Kidney (tissue), 14 donors: Measurements from ENCODE around the gene WIZ. TPM values are rescaled to one million over a fixed set of nuclear protein-coding genes. Genes with fewer than 3 reads are reported as not detected.

Experiments used
- DNase-seq, 5 donors: peaks; one replicate each; pipeline ENCODE4 v3.0.0-alpha.2; 2013 to 2020
- FAIRE-seq: peaks from 2 replicates; lab custom pipeline; 2012; peaks lifted over from hg19 to GRCh38; lab: Jason Lieb, UNC
- H3K27ac ChIP-seq, 2 donors: one replicate each; pipeline ENCODE4 v1.7.0; 2013; ENCODE audit warnings: low read depth in 2 of 2, low read length in 2 of 2, inconsistent platforms in 1 of 2
- H3K27me3 ChIP-seq: one replicate; pipeline ENCODE4 v1.7.1; 2013; ENCODE audit warnings: low read length, inconsistent platforms; ENCODE audit not compliant: control insufficient read depth, insufficient read depth
- H3K36me3 ChIP-seq, 3 donors: one replicate each; pipeline versions ENCODE4 v1.7.0 to v1.7.1; 2013; ENCODE audit warnings: low read length in 3 of 3, control low read depth in 1 of 3, inconsistent platforms in 1 of 3; ENCODE audit not compliant: insufficient read depth in 3 of 3, control insufficient read depth in 2 of 3
- H3K4me1 ChIP-seq, 3 donors: one replicate each; pipeline versions ENCODE4 v1.7.0 to v1.7.1; 2013; ENCODE audit warnings: low read length in 3 of 3, inconsistent platforms in 1 of 3, low read depth in 1 of 3; ENCODE audit not compliant: control insufficient read depth in 2 of 3, insufficient read depth in 2 of 3
- H3K4me3 ChIP-seq, 3 donors: one replicate each; pipeline versions ENCODE4 v1.7.0 to v1.8.1; 2013; ENCODE audit warnings: low read length in 3 of 3, control low read depth in 1 of 3, inconsistent platforms in 1 of 3
- H3K9ac ChIP-seq, 3 donors: one replicate each; pipeline versions ENCODE4 v1.7.0 to v1.7.1; 2013; ENCODE audit warnings: low read length in 3 of 3, control low read depth in 1 of 3, inconsistent platforms in 1 of 3
- H3K9me3 ChIP-seq, 3 donors: one replicate each; pipeline versions ENCODE4 v1.7.0 to v1.7.1; 2013; ENCODE audit warnings: low read length in 3 of 3, control low read depth in 1 of 3, inconsistent platforms in 1 of 3; ENCODE audit not compliant: control insufficient read depth in 2 of 3, insufficient read depth in 1 of 3
- CTCF ChIP-seq: IDR thresholded peaks from 3 replicates; pipeline ENCODE4 v1.5.1; 2012; ENCODE audit warnings: mild to moderate bottlenecking, moderate library complexity, borderline replicate concordance; ENCODE audit not compliant: insufficient read depth; ENCODE audit errors: extremely low read depth
- intact Hi-C: fragments of 100-400 bp; cut with DNase I; formaldehyde crosslinking; loops from one replicate; pipeline ENCODE4 v1.11.1; 2022
- polyA plus RNA-seq: library from polyadenylated mRNA; stranded (reverse); fragments of 350-450 nt; fragmentation: Illumina TruSeq; extraction: RNeasy Lipid Tissue Mini Kit (QIAGEN cat#74804); gene quantifications from one replicate; pipeline ENCODE4 v1.2.3, GENCODE V29; 2014; ENCODE audit warnings: low read depth, low replicate concordance; ENCODE audit not compliant: insufficient read depth
- total RNA-seq: library from RNA; stranded (reverse); fragmentation: NEBNext Ultra II Directional; extraction: Animal tissue kit (Norgen Biotek cat#: 25700); gene quantifications from one replicate; pipeline ENCODE4 v1.2.1, GENCODE V29; 2021
- donor health status: control.
- donor health status: control.
- donor health status: control.
- donor health status: control.
- donor health status: control.
- donor health status: DM: yes; HTN: yes; CAD: no.
- donor health status: Normal renal cell carcinoma (clear cell type).

Gene WIZ
- total and polyA plus RNA-seq, 2 donors from 2014 or later = 15.4 to 37.1 TPM

GRCh38 chr19:15456871-15457700, 7.3 kb upstream of the WIZ start:
- H3K36me3 ChIP-seq = no peaks in the 10 kb centered on the region
- H3K27ac ChIP-seq = no peak overlapping the region
- H3K4me1 ChIP-seq = peaks cover 0 to 8% (median 0%) of the 10 kb centered on the region in 3 donors
- FAIRE-seq (no peak), DNase-seq (peak in 3 of 5 donors; percentile 24 to 76 (median 30))
- H3K27me3 ChIP-seq = peaks cover 14% of the 10 kb centered on the region
- H3K9me3 ChIP-seq = no peaks in the 10 kb centered on the region
- H3K9ac ChIP-seq = no peak overlapping the region
- TF ChIP-seq CTCF = no peak
- no peak overlapping the region for H3K4me3 ChIP-seq
- intact Hi-C loops = no loop called here

- FAIRE-seq = no peak
- Histone ChIP-seq H3K36me3 (no peaks in the 10 kb centered on the region), H3K4me1 (peaks cover 0 to 8% (median 0%) of the 10 kb centered on the region in 3 donors), H3K27me3 (peaks cover 14% of the 10 kb centered on the region), H3K9me3 (no peaks in the 10 kb centered on the region), H3K9ac (no peak overlapping the region), H3K4me3 (no peak overlapping the region), H3K27ac (no peak overlapping the region)
- no peak for DNase-seq
- TF ChIP-seq CTCF = no peak
- intact Hi-C loops = no loop called here
Measured at GRCh38 chr19:15456441-15456840, 6.7 kb upstream of the WIZ start.

GRCh38 chr19:15455996-15456395, 6.2 kb upstream of the WIZ start:
- H3K27ac ChIP-seq = no peak overlapping the region
- intact Hi-C loops = no loop called here

More at GRCh38 chr19:15455996-15456395, 6.2 kb upstream of the WIZ start:
- H3K27me3 ChIP-seq = peaks cover 14% of the 10 kb centered on the region
- no peak for TF ChIP-seq CTCF
- H3K4me1 ChIP-seq = peaks cover 0 to 8% (median 0%) of the 10 kb centered on the region in 3 donors
- no peak overlapping the region for H3K4me3 ChIP-seq
- H3K9ac ChIP-seq = no peak overlapping the region
- no peaks in the 10 kb centered on the region for H3K36me3 ChIP-seq
- no peak for FAIRE-seq
- no peak for DNase-seq
- H3K9me3 ChIP-seq = no peaks in the 10 kb centered on the region
